Thoracic aorta (tissue), 2 donors: Measurements from ENCODE around the gene SLC13A3. TPM values are rescaled to one million over a fixed set of nuclear protein-coding genes. Genes with fewer than 3 reads are reported as not detected.

Experiments used
- ATAC-seq: fragments of 150-250 bp; one replicate; pipeline ENCODE4 v1.8.0; 2017; ENCODE audit warnings: low read depth; ENCODE audit not compliant: insufficient number of reproducible peaks, low FRiP score
- DNase-seq: peaks from one replicate; pipeline ENCODE4 v3.0.0-alpha.2; 2020; ENCODE audit warnings: low spot score
- H3K27ac ChIP-seq, 2 donors: fragments of 200-600 bp; sonication (generic); 1 replicate in 1 of 2; 2 replicates in 1 of 2; pipeline ENCODE4 v1.5.1; 2016; ENCODE audit warnings: mild to moderate bottlenecking in 2 of 2, moderate library complexity in 2 of 2
- H3K27me3 ChIP-seq: fragments of 200-600 bp; sonication (generic); replicated peaks from 2 replicates; pipeline ENCODE4 v1.6.0; 2016; ENCODE audit warnings: mild to moderate bottlenecking; ENCODE audit not compliant: insufficient read depth
- H3K36me3 ChIP-seq: fragments of 200-600 bp; sonication (generic); one replicate; pipeline ENCODE4 v1.5.1; 2016
- H3K4me1 ChIP-seq, 2 donors: fragments of 200-600 bp; sonication (generic); 1 replicate in 1 of 2; 2 replicates in 1 of 2; pipeline versions ENCODE4 v1.5.1 to v1.6.0; 2016; ENCODE audit warnings: low read depth in 2 of 2, mild to moderate bottlenecking in 1 of 2; ENCODE audit not compliant: control insufficient read depth in 1 of 2
- H3K4me3 ChIP-seq: fragments of 200-600 bp; sonication (generic); 2 replicates; pipeline ENCODE4 v1.5.1; 2016; ENCODE audit warnings: mild to moderate bottlenecking
- H3K9me3 ChIP-seq: fragments of 200-600 bp; sonication (generic); 2 replicates; pipeline ENCODE4 v1.5.1; 2016
- CTCF ChIP-seq: fragments of 200-600 bp; sonication (generic); IDR thresholded peaks from one replicate; pipeline ENCODE4 v1.5.1; 2019; ENCODE audit warnings: antibody characterized with exemption
- total RNA-seq, 2 donors: library from RNA; depleted of rRNA; stranded (reverse); fragments of >200 nt; gene quantifications; one replicate each; pipeline versions ENCODE4 v1.1.0 to v1.2.3, GENCODE V29; 2016

The SLC13A3 gene
- total RNA-seq, 2 donors from 2014 or later, result 3.2 to 4.9 TPM

GRCh38 chr20:46575937-46576461, 75.3 kb downstream of the SLC13A3 start:
- DNase-seq (no peak), ATAC-seq (no peak)
- Histone ChIP-seq H3K27ac (no peak overlapping the region), H3K27me3 (no peaks in the 10 kb centered on the region), H3K36me3 (no peaks in the 10 kb centered on the region), H3K4me3 (no peak overlapping the region), H3K9me3 (no peaks in the 10 kb centered on the region), H3K4me1 (peaks cover 0 to 5% of the 10 kb centered on the region in 2 donors)
- no peak for TF ChIP-seq CTCF

GRCh38 chr20:46575394-46575793, 75.9 kb downstream of the SLC13A3 start:
- no peak for TF ChIP-seq CTCF
- Histone ChIP-seq H3K9me3 (no peaks in the 10 kb centered on the region), H3K36me3 (no peaks in the 10 kb centered on the region), H3K27me3 (no peaks in the 10 kb centered on the region), H3K27ac (no peak overlapping the region), H3K4me3 (no peak overlapping the region), H3K4me1 (peaks cover 0 to 5% of the 10 kb centered on the region in 2 donors)
- no peak for DNase-seq
- no peak for ATAC-seq

- Histone ChIP-seq H3K27me3 (no peaks in the 10 kb centered on the region), H3K27ac (no peak overlapping the region), H3K4me1 (peaks cover 0 to 5% of the 10 kb centered on the region in 2 donors), H3K4me3 (no peak overlapping the region), H3K36me3 (no peaks in the 10 kb centered on the region), H3K9me3 (no peaks in the 10 kb centered on the region)
- no peak for ATAC-seq
- no peak for TF ChIP-seq CTCF
- DNase-seq, result no peak
These were observed 77.3 kb downstream of the SLC13A3 start for GRCh38 chr20:46573788-46574584.

GRCh38 chr20:46573234-46573633, 78.0 kb downstream of the SLC13A3 start:
- no peaks in the 10 kb centered on the region for H3K9me3 ChIP-seq
- ATAC-seq (no peak), DNase-seq (no peak)
- H3K27ac ChIP-seq, result no peak overlapping the region
- no peak for TF ChIP-seq CTCF
- H3K36me3 ChIP-seq, result no peaks in the 10 kb centered on the region
- H3K4me1 ChIP-seq, result peaks cover 6 to 12% of the 10 kb centered on the region in 2 donors
- no peak overlapping the region for H3K4me3 ChIP-seq
- no peaks in the 10 kb centered on the region for H3K27me3 ChIP-seq

GRCh38 chr20:46572790-46573189, 78.5 kb downstream of the SLC13A3 start:
- Histone ChIP-seq H3K9me3 (no peaks in the 10 kb centered on the region), H3K27ac (no peak overlapping the region), H3K4me1 (peaks cover 6 to 12% of the 10 kb centered on the region in 2 donors), H3K4me3 (no peak overlapping the region), H3K27me3 (no peaks in the 10 kb centered on the region), H3K36me3 (no peaks in the 10 kb centered on the region)
- TF ChIP-seq CTCF, result no peak
- ATAC-seq (no peak), DNase-seq (no peak)
